ENCODE data around the gene KCNK7. TPM values are rescaled to one million over a fixed set of nuclear protein-coding genes. Genes with fewer than 3 reads are reported as not detected.

The KCNK7 gene
- total RNA-seq, 1 donor: 1.7 TPM

DNA sequence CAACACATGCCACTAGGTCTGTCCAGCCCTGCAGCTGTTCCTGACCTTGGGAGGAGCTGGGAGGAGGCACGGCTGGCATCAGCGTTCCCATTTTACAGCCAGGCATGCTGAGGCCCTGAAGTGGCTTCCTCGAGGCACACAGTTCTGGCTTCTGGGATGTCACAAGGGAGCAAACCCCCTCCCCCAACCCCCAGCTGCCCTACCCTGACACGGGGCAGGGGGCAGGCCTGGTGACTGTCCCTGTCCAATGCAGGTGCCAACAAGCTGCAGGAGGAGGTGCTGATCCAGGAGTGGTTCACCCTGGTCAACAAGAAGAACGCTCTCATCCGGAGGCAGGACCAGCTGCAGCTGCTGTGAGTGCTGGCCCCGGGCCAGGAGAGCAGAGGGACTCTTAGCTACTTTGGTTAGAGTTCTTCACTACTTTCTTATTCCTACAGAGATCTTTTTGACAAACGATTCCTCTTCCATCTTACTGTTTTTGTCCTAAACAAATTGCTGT is 5.3 kb downstream of the KCNK7 start:
- H3K27me3 ChIP-seq (ENCODE audit: insufficient read depth, low read length): no peaks in the 10 kb centered on the region
- peaks cover 50% of the 10 kb centered on the region for H3K4me1 ChIP-seq (ENCODE audit: insufficient read depth, low read length)

DNA sequence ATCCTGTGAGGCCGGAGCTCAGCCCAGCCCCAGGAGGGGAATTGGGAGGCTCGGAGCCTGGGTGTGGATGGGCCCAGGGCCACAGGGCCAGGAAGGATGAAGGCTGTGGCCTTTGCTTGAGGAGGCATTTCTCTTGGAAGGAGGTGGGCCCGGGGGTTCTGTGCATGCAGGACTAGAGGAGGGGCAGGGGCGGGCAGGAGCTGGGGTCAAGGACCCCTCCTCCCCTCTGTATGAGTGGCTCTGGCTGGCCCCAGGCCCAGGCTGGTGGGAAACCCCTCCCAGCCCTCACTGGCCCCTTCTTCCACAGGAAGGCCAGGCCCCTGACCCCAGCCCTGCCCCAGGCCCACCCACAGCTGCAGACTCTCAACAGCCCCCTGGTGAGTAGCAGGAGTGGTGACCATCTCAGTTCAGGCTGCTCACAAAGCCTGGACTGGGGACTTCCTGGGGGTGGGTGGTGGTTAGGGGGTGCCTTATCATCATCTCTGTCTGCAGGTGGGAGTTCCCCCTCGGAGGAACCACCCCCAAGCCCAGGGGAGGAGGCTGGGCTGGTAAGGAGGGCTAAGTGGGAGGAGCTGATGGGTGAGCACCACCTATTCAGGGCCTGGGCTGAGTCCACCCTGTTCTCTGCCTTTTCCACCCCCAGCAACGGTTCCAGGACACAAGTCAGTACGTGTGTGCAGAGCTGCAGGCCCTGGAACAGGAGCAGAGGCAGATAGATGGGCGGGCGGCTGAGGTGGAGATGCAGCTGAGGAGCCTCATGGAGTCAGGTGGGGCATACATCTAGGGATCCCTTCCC is 6.0 kb downstream of the KCNK7 start:
- Histone ChIP-seq H3K4me3 (ENCODE audit: low read length) (no peak overlapping the region), H3K9me3 (ENCODE audit: low read depth, low read length) (no peaks in the 10 kb centered on the region), H3K27me3 (ENCODE audit: insufficient read depth, low read length) (no peaks in the 10 kb centered on the region), H3K4me1 (ENCODE audit: insufficient read depth, low read length) (peaks cover 44% of the 10 kb centered on the region)

More for the DNA sequence above, 5.3 kb downstream of the KCNK7 start:
- H3K4me3 ChIP-seq (ENCODE audit: low read length): no peak overlapping the region
- H3K9me3 ChIP-seq (ENCODE audit: low read depth, low read length): no peaks in the 10 kb centered on the region

DNA sequence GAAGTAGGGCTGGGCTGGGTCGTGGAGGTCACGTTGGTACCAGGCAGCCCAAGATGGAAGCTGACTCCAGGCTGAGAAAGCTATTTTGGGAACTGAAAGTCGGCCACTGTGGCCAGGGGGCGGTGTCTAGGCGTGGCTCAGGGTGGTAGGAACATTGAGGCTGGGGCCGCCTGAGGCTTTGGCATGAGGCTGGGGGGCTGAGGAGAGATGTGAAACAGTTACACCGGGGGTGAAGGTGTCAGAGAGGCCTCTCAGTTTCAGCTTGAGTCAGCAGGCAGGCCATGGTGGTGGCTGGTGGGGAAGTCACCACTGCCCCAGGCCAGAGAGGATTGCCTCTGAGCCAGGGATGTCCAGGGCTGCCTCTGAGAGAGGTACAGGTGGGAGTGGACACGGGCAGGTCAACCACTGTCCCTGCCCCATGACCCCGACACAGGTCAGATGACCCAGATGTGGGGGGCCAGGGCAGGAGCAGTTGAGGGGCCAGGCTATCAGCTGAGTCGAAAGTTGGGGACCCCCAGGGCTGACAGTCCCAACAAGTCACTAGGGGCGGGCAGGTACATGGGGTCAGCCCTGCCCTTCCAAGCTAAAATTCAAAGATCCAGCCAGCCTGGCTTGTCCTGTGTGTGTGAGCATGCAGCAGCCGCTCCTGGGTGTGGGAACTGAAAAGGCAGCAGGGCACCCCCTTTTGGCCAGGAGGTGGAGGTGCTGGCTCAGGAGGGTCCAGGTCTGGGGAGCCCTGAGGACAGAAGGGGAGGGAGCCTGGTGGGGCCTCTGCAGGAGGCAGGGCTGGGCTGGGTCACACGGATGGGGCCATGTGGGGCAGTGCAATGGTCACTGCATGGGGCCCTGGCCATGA is 7.2 kb downstream of the KCNK7 start:
- Histone ChIP-seq H3K9me3 (ENCODE audit: low read depth, low read length) (no peaks in the 10 kb centered on the region), H3K4me1 (ENCODE audit: insufficient read depth, low read length) (peaks cover 44% of the 10 kb centered on the region), H3K4me3 (ENCODE audit: low read length) (no peak overlapping the region), H3K27me3 (ENCODE audit: insufficient read depth, low read length) (no peaks in the 10 kb centered on the region)

DNA sequence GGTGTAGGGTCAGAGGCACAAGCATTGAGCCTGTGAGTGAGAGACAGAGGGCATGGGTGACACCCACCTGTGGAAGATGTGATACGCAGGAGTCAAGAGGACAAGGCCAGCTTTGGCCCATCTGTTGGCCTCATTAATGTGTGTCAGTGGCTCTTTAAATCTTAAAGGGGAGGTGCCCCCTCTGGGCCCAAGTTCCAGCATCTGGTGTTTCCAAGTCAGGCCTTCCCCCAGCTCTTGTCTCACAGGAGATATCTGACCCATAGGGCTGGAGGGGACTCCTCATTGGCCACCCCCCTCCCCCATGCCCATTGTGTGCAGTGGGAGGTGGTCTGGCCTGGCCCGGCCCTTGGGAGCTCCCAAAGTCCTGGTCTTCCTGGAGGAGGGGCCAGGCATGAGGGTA is 8.9 kb downstream of the KCNK7 start:
- no peaks in the 10 kb centered on the region for H3K27me3 ChIP-seq (ENCODE audit: insufficient read depth, low read length)
- peaks cover 44% of the 10 kb centered on the region for H3K4me1 ChIP-seq (ENCODE audit: insufficient read depth, low read length)
- no peaks in the 10 kb centered on the region for H3K9me3 ChIP-seq (ENCODE audit: low read depth, low read length)
- no peak overlapping the region for H3K4me3 ChIP-seq (ENCODE audit: low read length)

DNA sequence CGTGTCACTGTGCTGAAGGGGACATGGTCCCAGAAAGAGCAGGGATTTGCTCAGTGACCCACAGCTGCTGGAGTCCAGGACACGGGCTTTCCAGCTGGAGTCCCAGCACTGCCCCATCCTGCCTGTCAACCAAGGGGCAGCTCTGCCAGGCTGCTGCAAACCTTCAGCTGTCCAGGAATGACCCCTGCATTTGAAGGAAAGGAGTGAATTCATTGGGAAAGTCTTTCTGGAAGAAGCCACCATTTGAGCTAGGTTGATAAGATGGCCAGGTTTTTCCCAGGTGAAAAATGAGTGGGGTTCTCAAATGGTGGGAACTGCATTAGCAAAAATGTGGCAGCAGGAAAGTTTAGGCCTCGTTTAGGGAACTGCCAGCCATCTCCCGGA is 9.4 kb downstream of the KCNK7 start:
- Histone ChIP-seq H3K27me3 (ENCODE audit: insufficient read depth, low read length) (no peaks in the 10 kb centered on the region), H3K9me3 (ENCODE audit: low read depth, low read length) (no peaks in the 10 kb centered on the region), H3K4me3 (ENCODE audit: low read length) (no peak overlapping the region), H3K4me1 (ENCODE audit: insufficient read depth, low read length) (peaks cover 44% of the 10 kb centered on the region)

DNA sequence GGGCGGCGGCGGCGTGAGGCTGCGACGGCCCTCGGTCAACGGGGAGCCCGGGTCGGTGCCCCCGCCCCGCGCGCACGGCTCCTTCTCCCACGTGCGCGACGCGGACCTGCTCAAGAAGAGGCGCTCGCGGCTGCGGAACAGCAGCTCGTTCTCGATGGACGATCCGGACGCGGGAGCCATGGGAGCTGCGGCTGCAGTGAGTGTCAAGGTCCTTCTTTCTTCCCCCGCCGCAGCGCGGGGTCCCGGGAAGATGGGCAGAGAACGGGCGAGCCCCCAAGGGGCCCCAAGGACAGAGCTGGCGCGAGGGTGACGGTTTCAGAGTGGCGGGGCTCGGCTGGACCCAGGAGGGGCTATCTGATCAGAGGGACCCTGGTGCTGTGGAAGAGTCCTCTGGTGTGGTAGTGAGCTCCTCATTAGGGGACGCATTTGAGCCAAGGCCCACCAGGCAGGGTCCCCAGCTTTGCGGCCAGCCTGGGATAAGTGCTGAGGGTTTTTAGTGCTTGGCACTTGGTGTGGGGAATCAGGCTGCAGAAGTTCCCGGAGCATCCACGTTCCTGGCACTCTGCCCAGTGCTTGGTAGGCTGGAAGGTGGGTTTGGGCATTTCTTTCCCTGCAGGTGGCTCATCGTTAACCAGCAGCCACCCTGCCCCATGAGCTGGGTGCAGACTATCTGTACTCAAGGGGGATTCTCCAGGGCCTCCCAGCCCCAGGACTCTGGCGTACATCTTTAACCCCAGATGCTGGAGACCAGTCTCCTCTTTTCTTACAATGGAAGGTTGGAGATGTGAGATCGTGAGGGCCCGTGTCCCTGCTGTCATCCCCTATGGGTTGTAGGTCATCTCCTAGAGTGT is 10.0 kb downstream of the KCNK7 start:
- H3K9me3 ChIP-seq (ENCODE audit: low read depth, low read length): no peaks in the 10 kb centered on the region
- H3K4me1 ChIP-seq (ENCODE audit: insufficient read depth, low read length): peaks cover 44% of the 10 kb centered on the region
- H3K27me3 ChIP-seq (ENCODE audit: insufficient read depth, low read length): no peaks in the 10 kb centered on the region
- H3K4me3 ChIP-seq (ENCODE audit: low read length): no peak overlapping the region

DNA sequence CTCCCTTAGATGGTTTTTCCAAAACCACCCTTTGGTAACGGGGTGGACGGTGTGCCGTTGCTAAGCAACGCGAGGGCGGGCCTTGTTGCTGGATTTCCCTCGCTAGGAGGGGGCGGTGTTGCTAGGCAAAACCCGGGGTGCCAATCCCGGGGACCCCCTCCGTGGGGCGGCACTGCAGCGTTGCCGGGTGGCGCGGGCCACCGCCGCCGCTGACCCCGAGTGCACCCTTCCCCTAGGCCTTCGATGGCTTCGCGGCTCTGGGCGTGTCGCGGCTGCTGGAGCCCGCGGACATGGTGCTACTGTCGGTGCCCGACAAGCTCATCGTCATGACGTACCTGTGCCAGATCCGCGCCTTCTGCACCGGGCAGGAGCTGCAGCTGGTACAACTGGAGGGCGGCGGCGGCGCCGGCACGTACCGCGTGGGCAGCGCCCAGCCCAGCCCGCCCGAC is 10.9 kb downstream of the KCNK7 start:
- Histone ChIP-seq H3K27me3 (ENCODE audit: insufficient read depth, low read length) (no peaks in the 10 kb centered on the region), H3K9me3 (ENCODE audit: low read depth, low read length) (no peaks in the 10 kb centered on the region), H3K4me3 (ENCODE audit: low read length) (no peak overlapping the region), H3K4me1 (ENCODE audit: insufficient read depth, low read length) (peaks cover 44% of the 10 kb centered on the region)

DNA sequence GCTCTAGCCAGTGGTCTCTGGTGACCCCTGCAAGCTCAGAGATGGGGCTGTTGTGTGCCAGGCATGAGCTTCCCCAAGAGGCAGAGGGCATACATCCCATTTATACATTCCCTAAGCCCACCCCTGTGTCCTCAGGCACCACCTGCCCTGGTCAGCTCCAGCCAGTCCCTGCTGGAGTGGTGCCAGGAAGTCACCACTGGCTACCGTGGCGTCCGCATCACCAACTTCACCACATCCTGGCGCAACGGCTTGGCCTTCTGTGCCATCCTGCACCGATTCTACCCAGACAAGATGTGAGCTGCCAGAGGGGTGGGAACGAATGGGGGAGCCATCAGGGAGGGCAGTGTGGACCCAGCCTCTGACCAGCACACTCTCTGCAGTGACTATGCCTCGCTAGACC is 11.5 kb downstream of the KCNK7 start:
- H3K9me3 ChIP-seq (ENCODE audit: low read depth, low read length): no peaks in the 10 kb centered on the region
- no peak overlapping the region for H3K4me3 ChIP-seq (ENCODE audit: low read length)
- no peaks in the 10 kb centered on the region for H3K27me3 ChIP-seq (ENCODE audit: insufficient read depth, low read length)
- H3K4me1 ChIP-seq (ENCODE audit: insufficient read depth, low read length): peaks cover 42% of the 10 kb centered on the region

DNA sequence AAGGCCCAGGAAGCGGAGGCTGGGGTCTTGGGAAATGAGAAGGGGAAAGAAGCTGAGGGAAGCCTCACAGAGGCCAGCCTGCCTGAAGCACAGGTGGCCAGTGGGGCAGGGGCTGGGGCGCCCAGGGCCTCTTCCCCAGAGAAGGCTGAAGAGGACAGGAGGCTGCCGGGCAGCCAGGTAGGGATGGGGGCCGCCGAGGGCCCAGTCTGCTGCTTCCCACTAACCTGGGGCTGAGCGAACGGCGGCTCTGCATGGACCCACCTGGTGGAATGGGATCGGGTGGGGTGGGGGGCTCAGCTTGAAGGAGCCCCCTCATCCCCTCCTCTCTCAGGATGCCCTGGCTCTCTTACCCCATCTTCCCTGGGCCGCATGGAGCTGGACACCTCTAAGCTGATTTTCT is 12.0 kb downstream of the KCNK7 start:
- Histone ChIP-seq H3K9me3 (ENCODE audit: low read depth, low read length) (no peaks in the 10 kb centered on the region), H3K4me1 (ENCODE audit: insufficient read depth, low read length) (peaks cover 42% of the 10 kb centered on the region), H3K4me3 (ENCODE audit: low read length) (no peak overlapping the region), H3K27me3 (ENCODE audit: insufficient read depth, low read length) (no peaks in the 10 kb centered on the region)

DNA sequence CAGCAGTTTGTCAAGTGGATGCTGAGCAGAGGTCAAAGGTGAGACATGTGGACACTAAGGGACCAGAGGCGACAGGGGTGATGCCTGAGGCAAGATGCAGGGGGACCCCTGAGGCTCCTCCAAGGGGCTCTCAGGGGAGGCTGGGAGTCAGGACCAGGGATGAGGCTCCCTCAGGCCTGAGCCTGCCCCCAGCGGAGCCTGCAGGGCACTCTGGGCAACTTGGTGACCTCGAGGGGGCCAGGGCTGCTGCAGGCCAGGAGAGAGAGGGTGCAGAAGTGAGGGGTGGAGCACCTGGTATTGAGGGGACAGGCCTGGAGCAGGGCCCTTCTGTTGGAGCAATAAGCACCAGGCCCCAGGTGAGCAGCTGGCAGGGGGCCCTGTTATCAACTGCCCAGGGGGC is 13.7 kb downstream of the KCNK7 start:
- Histone ChIP-seq H3K27me3 (ENCODE audit: insufficient read depth, low read length) (no peaks in the 10 kb centered on the region), H3K4me1 (ENCODE audit: insufficient read depth, low read length) (peaks cover 42% of the 10 kb centered on the region), H3K9me3 (ENCODE audit: low read depth, low read length) (no peaks in the 10 kb centered on the region), H3K4me3 (ENCODE audit: low read length) (no peak overlapping the region)

DNA sequence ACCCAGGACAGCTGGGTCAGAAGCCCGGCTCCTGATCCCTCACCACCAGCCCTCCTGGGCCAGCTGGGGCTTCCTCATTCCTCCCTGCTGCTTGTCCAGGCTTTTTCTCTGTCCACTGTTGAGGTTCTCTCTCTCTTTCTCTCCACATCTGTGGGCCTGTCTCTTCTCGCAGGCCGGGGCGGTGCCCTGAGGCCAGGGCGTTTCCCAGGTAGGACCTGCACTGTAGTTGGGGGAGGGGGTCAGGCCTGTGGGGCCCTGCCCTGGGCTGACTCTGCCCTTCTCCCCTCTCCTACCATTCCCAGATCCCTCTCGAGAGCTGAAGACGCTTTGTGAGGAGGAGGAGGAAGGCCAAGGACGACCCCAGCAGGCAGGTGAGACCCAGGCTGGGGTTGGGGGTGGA is 14.8 kb downstream of the KCNK7 start:
- Histone ChIP-seq H3K4me1 (ENCODE audit: insufficient read depth, low read length) (peaks cover 37% of the 10 kb centered on the region), H3K4me3 (ENCODE audit: low read length) (no peak overlapping the region), H3K27me3 (ENCODE audit: insufficient read depth, low read length) (no peaks in the 10 kb centered on the region), H3K9me3 (ENCODE audit: low read depth, low read length) (no peaks in the 10 kb centered on the region)

DNA sequence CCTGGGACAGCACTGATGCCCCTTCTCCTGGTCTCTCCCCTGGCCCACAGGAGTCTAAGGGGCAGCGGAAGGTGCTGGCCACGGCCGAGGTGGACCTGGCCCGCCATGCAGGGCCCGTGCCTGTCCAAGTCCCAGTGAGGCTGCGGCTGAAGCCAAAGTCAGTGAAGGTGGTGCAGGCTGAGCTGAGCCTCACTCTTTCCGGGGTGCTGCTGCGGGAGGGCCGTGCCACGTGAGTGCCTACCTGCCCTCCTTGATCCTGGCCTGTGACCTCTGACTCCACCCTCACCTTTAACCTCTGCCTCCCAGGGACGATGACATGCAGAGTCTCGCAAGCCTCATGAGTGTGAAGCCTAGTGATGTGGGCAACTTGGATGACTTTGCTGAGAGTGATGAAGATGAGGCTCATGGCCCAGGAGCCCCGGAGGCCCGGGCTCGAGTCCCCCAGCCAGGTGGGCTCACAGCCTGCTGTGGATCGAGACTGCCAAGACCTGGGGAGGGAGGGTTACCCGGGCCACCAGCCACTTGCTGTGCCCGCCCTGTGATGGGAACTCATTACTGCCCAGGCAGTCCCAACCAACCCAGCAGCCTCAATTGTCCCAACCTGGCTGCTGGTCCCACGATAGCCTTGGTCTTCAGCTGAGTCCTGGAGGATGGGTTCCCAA is 15.4 kb downstream of the KCNK7 start:
- Histone ChIP-seq H3K4me3 (ENCODE audit: low read length) (no peak overlapping the region), H3K27me3 (ENCODE audit: insufficient read depth, low read length) (no peaks in the 10 kb centered on the region), H3K9me3 (ENCODE audit: low read depth, low read length) (no peaks in the 10 kb centered on the region), H3K4me1 (ENCODE audit: insufficient read depth, low read length) (peaks cover 37% of the 10 kb centered on the region)

DNA sequence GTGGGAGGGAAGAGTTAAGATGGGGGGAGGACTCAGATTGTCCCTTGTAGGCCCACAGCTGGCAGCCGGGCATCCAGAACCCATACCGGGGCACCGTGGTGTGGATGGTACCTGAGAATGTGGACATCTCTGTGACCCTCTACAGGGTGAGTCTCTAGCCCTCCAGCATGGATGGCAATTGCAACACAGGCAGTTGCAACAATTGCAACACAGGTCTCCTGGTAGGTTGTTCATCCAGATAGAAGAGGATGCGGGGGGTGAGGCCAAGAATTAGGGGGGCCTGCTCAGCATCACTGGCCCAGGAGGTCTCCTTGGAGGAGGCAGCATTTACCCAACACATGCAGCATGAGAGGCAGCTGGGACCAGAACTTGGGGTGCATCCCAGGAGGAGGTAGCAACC is 16.3 kb downstream of the KCNK7 start:
- Histone ChIP-seq H3K27me3 (ENCODE audit: insufficient read depth, low read length) (no peaks in the 10 kb centered on the region), H3K4me3 (ENCODE audit: low read length) (no peak overlapping the region), H3K4me1 (ENCODE audit: insufficient read depth, low read length) (peaks cover 43% of the 10 kb centered on the region), H3K9me3 (ENCODE audit: low read depth, low read length) (no peaks in the 10 kb centered on the region)

DNA sequence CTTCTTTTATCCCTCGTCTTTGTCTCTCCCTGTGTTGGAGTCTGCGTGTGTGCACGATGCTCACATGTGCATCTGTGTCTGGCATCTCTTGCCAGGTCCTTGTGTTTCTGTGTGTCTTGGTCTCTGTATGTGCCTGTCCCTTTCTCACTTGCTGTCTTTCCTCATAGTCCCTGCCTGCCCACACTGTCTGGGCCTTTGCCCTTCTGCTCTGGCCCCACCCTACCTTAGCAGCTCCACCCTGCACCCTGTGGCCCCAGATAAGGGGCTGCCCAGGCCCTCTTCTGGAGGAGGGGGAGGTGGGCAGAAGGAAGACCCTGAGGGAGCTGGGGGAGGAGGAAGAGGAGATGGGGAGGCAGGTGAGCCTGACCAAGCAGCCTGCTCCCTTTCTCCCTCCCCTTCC is 16.9 kb downstream of the KCNK7 start:
- Histone ChIP-seq H3K9me3 (ENCODE audit: low read depth, low read length) (no peaks in the 10 kb centered on the region), H3K4me3 (ENCODE audit: low read length) (no peak overlapping the region), H3K4me1 (ENCODE audit: insufficient read depth, low read length) (peaks cover 47% of the 10 kb centered on the region), H3K27me3 (ENCODE audit: insufficient read depth, low read length) (no peaks in the 10 kb centered on the region)

Measured in mononuclear cell (primary cell).